Right cardiac atrium (tissue), 5 donors: ENCODE results near the gene SORT1. TPM values are rescaled to one million over a fixed set of nuclear protein-coding genes. Genes with fewer than 3 reads are reported as not detected.
"Not testable (repeated sequence)": the region's sequence is repeated elsewhere in the genome, so short reads cannot be mapped to it uniquely, and the experiment has no call there.

ENCODE experiments used
- ATAC-seq, 2 donors: fragments of 200-7000 bp; cut with Tn5 transposase; one replicate each; pipeline versions ENCODE4 v1.8.0 to v1.9.1; 2020; ENCODE audit warnings: moderate library complexity in 2 of 2, mild to moderate bottlenecking in 1 of 2
- DNase-seq, 3 donors: peaks; one replicate each; pipeline ENCODE4 v3.0.0-alpha.2; 2020
- H3K27ac ChIP-seq: one replicate; pipeline ENCODE4 v1.5.1; 2013; ENCODE audit warnings: mild to moderate bottlenecking, low read length, control low read depth, moderate library complexity
- H3K27me3 ChIP-seq: one replicate; pipeline ENCODE4 v1.6.1; 2013; ENCODE audit not compliant: control insufficient read depth, insufficient read depth
- H3K4me1 ChIP-seq: one replicate; pipeline ENCODE4 v1.6.1; 2013; ENCODE audit warnings: low read length; ENCODE audit not compliant: control insufficient read depth, insufficient read depth
- H3K4me3 ChIP-seq: one replicate; pipeline ENCODE4 v1.5.1; 2013; ENCODE audit warnings: low read length, control low read depth
- H3K9me3 ChIP-seq: one replicate; pipeline ENCODE4 v1.6.1; 2013; ENCODE audit warnings: low read length; ENCODE audit not compliant: control insufficient read depth
- WGBS: extraction: QIAGEN DNeasy Blood & Tissue Kit; methylation state at CpG from one replicate; pipeline ENCODE4 v1.1.7; 2013; 5-methylcytosine and 5-hydroxymethylcytosine counted together
- intact Hi-C, 4 donors: fragments of 100-400 bp; cut with DNase I; formaldehyde crosslinking; loops; one replicate each; pipeline versions ENCODE4 v1.11.0 to v1.14.0; 2022 to 2023
- polyA plus RNA-seq: library from polyadenylated mRNA; stranded (reverse); fragments of 200-250 nt; gene quantifications from one replicate; pipeline ENCODE4 v1.2.3, GENCODE V29; 2013
- total RNA-seq, 4 donors: library from RNA; stranded (reverse); fragmentation: NEBNext Ultra II Directional; extraction: Animal tissue kit (Norgen Biotek cat#: 25700); gene quantifications; one replicate each; pipeline ENCODE4 v1.2.1, GENCODE V29; 2021
- donor health status: healthy with polysubstance abuse.
- donor health status: DM: no; HTN: yes; CAD: no.
- donor health status: DM: no; HTN: no; CAD: no.
- donor health status: DM: no; HTN: yes; CAD: no; lungs with severe emphysema.
- donor health status: DM: yes; HTN: yes; CAD: no.

Gene SORT1
- total and polyA plus RNA-seq, 5 donors = 57.6 to 170 (median 123) TPM

- 94% methylated on average over 16 of the region's 16 CpGs for WGBS
- no peaks in the 10 kb centered on the region for H3K27me3 ChIP-seq
- H3K9me3 ChIP-seq = no peaks in the 10 kb centered on the region
- ATAC-seq (no peak), DNase-seq (no peak)
- intact Hi-C loops = no loop called here
- no peak overlapping the region for H3K27ac ChIP-seq
- peaks cover 26% of the 10 kb centered on the region for H3K4me1 ChIP-seq
- no peak overlapping the region for H3K4me3 ChIP-seq
Measured at GRCh38 chr1:109296782-109297181, 100.9 kb downstream of the SORT1 start.

- no peak for ATAC-seq
- DNase-seq = no peak
- peaks cover 26% of the 10 kb centered on the region for H3K4me1 ChIP-seq
- no peaks in the 10 kb centered on the region for H3K27me3 ChIP-seq
- intact Hi-C loops = no loop called here
- no peak overlapping the region for H3K27ac ChIP-seq
- H3K4me3 ChIP-seq = no peak overlapping the region
- no peaks in the 10 kb centered on the region for H3K9me3 ChIP-seq
- WGBS = 81% methylated on average over 12 of the region's 12 CpGs
Measured at GRCh38 chr1:109295712-109296415, 101.9 kb downstream of the SORT1 start.

- DNase-seq = no peak
- Histone ChIP-seq H3K4me1 (peaks cover 14% of the 10 kb centered on the region), H3K4me3 (no peak overlapping the region), H3K27ac (no peak overlapping the region), H3K27me3 (no peaks in the 10 kb centered on the region), H3K9me3 (no peaks in the 10 kb centered on the region)
- ATAC-seq = no peak
- intact Hi-C loops = no loop called here
- WGBS = 71% methylated on average over 4 of the region's 4 CpGs
Measured at GRCh38 chr1:109294481-109294880, 103.2 kb downstream of the SORT1 start.

DNA sequence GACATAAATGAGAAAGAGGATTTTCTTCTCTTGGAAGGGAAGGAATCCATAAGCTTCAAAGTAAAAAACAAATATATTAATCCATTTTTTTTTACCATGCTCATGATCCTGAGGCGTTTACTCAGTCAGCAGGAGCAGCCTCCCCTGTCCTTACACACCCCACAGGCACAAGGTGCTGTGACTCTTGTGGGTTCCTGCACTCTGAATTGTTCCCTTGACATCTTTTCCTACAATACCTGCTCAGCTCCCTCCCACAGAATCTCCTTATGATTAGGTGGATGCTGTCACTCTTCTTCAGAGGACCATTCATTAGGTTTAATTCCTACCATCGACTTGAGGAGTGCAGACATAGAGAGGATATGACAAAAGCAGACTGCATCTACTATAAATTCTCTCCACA is 104.7 kb downstream of the SORT1 start:
- no peak for ATAC-seq

GRCh38 chr1:109292364-109292763 is 105.4 kb downstream of the SORT1 start:
- Histone ChIP-seq H3K27me3 (no peaks in the 10 kb centered on the region), H3K9me3 (no peaks in the 10 kb centered on the region), H3K27ac (no peak overlapping the region), H3K4me1 (peaks cover 2% of the 10 kb centered on the region), H3K4me3 (no peak overlapping the region)
- WGBS = 75% methylated on average over 9 of the region's 9 CpGs
- intact Hi-C loops = no loop called here
- DNase-seq (no peak), ATAC-seq (no peak)

More for the DNA sequence above, 104.7 kb downstream of the SORT1 start:
- no peak overlapping the region for H3K4me3 ChIP-seq
- DNase-seq = no peak
- no peaks in the 10 kb centered on the region for H3K9me3 ChIP-seq
- H3K4me1 ChIP-seq = peaks cover 3% of the 10 kb centered on the region
- no peaks in the 10 kb centered on the region for H3K27me3 ChIP-seq
- H3K27ac ChIP-seq = no peak overlapping the region
- WGBS = 84% methylated on average over 2 of the region's 2 CpGs
- intact Hi-C loops = no loop called here

DNA sequence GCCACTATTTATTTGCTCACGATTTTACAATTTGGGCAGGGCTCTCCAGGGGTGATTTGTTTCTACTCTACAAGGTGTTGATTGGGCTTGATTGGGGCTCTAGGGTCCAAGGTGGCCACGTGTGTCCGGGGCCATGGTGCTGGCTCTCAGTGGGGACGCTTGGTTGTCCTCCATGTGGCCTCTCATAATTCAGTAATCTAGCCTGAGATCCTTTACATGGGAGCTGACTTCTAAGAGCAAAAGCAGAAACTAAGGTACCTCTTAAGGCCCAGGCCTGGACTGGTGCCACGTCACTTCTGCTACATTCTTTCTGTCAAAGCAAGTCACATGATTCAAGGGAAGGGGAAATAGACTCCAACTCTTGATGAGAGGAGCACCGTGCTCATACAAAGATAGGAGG is 106.7 kb downstream of the SORT1 start:
- Histone ChIP-seq H3K27ac (peak overlapping the region; percentile 2), H3K4me1 (peaks cover 2% of the 10 kb centered on the region), H3K27me3 (no peaks in the 10 kb centered on the region), H3K4me3 (no peak overlapping the region), H3K9me3 (no peaks in the 10 kb centered on the region)
- intact Hi-C loops = no loop called here
- ATAC-seq = no peak
- WGBS = 56% methylated on average over 6 of the region's 6 CpGs
- DNase-seq = peak in 2 of 3 donors; percentile 69 to 80

DNA sequence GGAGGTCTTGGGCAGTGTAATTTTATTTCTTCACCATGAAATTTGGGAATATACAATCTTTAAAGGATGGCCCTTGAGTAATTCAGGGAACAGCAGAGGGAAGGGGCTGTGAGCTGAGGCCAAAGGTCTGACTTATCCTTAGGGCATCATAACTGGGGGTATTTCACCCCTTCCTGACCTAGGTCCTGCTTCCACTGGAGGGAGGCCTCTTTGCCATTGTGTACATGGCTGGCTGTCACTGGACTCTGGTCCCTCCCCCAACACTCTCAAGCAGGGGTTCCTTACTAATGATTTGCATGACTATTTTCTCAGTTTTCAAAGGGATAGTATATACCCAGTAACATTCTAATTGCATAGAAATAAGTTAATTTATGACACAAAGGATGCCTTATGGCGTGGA is 107.6 kb downstream of the SORT1 start:
- no peaks in the 10 kb centered on the region for H3K9me3 ChIP-seq
- H3K4me3 ChIP-seq = no peak overlapping the region
- no peak overlapping the region for H3K27ac ChIP-seq
- intact Hi-C loops = no loop called here
- DNase-seq (no peak), ATAC-seq (no peak)
- H3K27me3 ChIP-seq = no peaks in the 10 kb centered on the region
- H3K4me1 ChIP-seq = peaks cover 2% of the 10 kb centered on the region
- WGBS = 95% methylated on average over 1 of the region's 1 CpG

- H3K4me3 ChIP-seq, intact Hi-C loops: not testable (repeated sequence)
- 87% methylated on average over 5 of the region's 5 CpGs for WGBS
Measured at GRCh38 chr1:109286762-109287161, 111.0 kb downstream of the SORT1 start.

DNA sequence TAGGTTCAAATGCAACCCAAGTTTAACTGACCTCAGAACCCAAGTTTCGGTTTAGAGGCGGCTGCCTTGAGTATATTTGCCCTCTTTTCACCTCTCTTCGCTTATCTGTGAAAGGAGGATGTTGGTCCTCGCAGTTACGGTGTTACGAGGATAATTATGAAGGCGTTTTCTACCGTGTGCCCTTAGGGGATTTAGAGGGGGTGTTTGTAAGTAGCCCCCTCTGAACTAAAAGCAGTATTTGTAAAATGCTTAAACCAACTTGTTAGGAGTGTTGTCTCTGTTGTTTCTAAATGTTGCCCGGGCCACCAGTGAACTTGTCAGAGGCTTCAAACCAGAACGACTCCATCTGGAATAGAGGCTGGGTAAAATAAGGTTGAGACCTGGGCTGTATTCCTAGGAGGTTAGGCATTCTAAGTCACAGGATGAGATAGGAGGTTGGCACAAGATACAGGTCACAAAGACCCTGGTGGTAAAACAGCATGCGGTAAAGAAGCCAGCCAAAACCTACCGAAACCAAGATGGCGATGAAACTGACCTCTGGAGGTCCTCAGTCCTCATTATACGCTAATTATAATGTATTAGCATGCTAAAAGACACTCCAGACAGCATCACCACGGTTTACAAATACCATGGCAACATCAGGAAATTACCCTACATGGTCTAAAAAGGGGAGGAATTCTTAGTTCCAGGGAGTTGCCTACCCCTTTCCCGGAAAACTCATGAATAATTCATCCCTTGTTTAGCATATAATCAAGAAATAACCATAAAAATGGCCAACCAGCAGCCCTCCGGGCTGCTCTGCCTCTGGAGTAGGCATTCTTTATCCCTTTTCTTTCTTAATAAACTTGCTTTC is 113.7 kb downstream of the SORT1 start:
- Histone ChIP-seq H3K4me3 (peak overlapping the region; percentile 44), H3K27ac (peak overlapping the region; percentile 65), H3K27me3 (no peaks in the 10 kb centered on the region), H3K9me3 (no peaks in the 10 kb centered on the region), H3K4me1 (peaks cover 8% of the 10 kb centered on the region)
- no peak for DNase-seq
- 43% methylated on average over 17 of the region's 17 CpGs for WGBS
- intact Hi-C loops = loop anchor here in 1 of 4 donors (2.0 kb wide), 1 partner anchor 23 kb away; the partner anchor contains the start of gene MYBPHL
- no peak for ATAC-seq

More at GRCh38 chr1:109286762-109287161, 111.0 kb downstream of the SORT1 start:
- H3K9me3 ChIP-seq, H3K4me1 ChIP-seq, H3K27me3 ChIP-seq, H3K27ac ChIP-seq, DNase-seq, ATAC-seq: not testable (repeated sequence)

DNA sequence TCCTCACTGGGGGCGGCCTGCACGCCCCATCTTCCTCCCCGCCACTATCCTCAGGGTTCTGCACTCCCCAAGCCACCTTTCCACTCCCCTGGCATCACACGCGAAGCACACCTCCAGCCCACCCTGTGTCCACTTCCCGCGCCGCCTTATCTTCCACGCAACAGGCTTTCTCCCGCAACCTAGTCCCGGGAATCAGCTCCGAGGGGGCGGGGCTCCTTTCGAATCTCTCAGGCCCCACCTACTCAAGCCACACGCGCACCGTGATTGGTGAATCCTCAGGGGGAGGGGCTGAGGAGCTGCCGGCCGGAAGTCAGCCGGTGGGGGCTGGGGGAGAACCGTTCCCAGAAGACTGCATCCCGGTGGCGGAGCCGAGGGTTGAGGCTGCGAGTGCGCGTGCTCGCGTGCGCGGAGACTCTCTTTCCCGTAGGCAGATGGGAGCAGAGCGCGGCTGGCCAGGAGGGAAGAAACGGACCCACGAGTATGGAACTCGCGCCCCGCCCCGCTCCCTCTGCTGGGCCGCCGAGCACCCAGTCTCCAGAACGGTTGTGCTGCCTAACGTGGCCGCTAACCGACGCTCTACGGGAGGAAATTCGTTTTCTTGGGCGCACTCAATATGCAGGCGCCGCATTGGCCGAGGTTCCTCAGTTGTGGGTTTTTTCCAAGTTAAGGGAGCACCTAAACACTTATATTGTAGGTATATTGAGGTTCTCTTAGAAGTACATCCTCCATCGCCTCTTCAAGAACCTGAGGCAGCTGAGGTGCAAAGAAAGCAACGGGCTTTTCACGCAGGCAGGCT is 114.6 kb downstream of the SORT1 start, which contains the start of gene PSRC1:
TSS of gene PSRC1 (minus strand) at position 194 of the 796 bp plus-strand sequence.
- Histone ChIP-seq H3K27ac (peak within 1 kb of the TSS; percentile 65), H3K4me1 (peaks cover 8% of the 10 kb centered on the region), H3K27me3 (no peaks in the 10 kb centered on the region), H3K9me3 (no peaks in the 10 kb centered on the region), H3K4me3 (peak within 1 kb of the TSS; percentile 44)
- DNase-seq (peak; percentile 97 to 98 (median 98)), ATAC-seq (peak; percentile 99)
- intact Hi-C loops = loop anchor here in 1 of 4 donors (2.0 kb wide), 1 partner anchor 24 kb away; the partner anchor contains the start of gene MYBPHL
- WGBS = under 1% methylated on average over 56 of the region's 56 CpGs
